ENCODE measurements around the gene ZDHHC24.
A peak's percentile ranks its signal among the peaks of the same experiment; 100 is the strongest.

Gene ZDHHC24

DNA sequence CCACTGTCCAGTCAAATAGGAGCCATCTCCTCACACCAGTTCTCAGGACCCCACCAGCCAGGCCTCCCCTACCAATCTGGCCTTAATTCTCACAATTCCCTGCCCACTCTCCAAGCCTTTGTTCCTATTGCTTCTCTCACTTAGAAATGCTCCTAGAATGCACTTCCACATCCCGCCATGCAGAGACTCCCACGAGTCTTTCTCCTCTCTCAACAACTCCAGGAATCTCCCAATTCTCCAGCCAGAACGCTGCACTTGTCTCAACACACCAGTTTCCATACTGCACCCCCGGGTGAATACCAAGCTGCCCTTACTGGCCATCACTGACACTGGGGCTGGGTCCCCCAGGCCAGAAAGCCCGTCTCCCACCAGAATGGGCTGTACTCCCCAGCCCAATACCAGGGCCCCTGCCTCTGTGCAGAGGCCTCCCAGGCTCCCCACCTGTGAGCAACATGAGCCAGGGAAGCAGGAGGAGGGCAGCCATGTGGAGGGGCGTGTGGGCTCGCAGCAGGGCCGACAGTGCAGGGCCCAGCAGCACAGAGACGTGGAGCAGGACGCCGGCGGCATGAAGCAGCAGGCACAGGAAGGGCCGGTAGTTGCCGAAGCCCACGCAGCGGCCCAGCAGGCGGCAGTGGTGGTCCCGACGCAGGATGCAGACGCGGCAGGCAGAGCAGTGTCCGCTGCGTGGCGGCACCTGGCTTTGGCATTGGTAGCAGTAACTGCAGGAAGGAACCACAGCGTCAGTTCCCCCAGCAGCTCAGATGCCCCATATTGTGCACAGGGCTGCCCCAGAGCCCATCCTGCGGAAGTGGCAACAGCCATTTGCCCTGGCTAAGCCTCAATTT, 2.4 kb downstream of the ZDHHC24 start:
- peak; percentile 58 to 62 for DNase-seq

DNA sequence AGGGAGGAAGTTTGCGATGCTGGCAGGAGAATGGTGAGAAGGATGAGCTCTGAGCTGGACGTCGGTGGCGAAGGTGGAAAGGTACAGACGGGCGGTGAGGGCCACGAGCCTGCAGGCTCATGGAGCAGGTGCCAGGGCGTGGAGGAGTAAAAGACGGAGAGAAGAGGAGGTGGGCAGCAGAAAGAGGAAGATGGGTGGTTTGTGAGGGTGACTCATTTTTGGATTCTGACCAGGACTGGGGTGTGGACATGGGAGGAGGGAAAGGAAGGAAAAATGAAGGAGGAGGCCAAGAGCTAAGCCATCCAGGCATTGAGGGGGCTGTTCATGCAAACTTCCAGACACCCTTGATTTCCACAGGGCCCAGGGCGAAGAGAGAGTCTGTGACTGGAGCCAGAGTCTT, 3.5 kb downstream of the ZDHHC24 start:
- no peak for DNase-seq

DNA sequence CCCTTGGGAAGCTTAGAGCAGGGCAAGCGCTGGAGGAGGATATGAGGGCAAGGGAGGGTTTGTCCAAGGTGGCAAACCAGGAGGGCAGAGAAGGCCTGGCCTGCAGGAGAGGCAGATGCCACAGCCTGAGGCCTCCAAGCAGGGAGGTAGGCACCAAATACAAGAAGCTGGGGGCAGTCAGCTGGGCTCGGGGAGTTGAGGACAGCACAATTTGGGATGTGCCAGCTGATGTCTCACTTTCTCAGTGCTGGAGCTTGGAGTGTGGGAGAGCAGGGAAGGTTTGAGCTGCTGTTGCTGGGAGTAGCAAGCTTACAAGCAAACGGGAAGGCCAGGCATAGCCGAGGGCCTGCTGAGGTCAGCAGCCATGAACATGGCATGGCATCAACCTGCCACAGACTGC, 4.0 kb downstream of the ZDHHC24 start:
- DNase-seq, result no peak

DNA sequence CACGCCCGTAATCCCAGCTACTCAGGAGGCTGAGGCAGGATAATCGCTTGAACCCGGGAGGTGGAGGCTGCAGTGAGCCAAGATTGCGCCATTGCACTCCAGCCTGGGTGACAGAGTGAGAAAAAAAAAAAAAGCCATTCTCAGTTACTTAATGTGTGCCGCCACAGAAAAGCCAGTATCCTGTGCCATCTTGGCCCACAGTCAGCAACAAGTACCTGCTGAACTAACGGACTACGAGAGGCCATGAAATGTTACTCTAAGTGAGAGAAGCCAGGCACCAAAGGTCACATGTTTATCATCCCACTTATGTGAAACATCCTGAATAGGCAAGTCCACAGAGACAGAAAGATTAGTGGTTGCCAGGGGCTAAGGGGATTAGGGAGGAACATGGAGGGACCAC, 5.2 kb downstream of the ZDHHC24 start:
- DNase-seq, result peak; percentile 6 to 36

DNA sequence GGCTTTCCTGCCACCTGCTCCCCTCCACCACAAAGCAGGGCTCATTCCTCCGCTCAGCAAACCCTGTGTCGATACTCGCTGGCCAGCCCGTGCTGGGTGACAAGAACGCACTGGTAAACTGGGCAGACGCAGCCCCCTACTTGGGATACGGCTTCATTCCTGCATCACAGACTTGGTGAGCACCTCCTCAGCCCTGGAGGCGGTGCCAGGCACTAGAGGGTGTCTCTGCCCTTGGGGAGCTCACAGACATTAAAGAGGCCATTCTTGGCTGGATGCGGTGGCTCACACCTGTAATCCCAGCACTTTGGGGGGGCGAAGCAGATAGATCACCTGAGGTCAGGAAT, 6.0 kb downstream of the ZDHHC24 start:
- DNase-seq, result no peak

DNA sequence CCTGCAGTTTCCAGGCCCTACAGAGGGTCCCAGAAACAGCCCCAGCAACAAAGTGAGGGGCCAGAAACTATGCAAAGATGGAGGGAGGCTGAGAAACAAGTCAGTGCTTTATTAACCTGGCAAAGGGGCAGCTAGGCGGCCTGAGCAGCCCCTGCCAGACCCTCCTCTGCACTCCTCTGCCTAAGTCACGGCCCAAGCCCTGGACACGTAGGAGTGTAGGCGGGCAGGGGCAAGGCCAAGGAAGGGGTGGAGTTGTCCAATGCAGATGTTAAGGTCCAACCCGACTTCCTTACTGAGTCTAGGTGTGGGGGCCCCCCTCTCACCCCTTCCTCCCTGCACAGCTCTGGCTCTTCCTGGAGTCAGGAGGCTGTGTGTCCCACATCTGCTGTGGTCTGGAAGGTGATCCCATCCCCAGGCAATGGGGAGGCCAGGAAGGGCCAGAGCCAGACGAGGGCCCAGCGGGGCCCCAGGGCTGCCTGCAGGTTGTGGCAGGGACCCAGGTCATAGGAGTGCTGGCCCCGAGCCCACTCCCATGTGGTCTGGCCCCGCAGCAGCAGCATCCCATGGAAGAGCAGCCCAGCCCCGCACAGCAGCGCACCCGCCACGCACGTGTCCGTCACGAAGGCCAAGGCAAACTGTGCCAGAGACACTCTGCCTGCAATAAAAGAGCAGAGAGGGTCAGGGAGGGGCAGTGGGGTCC, 6.5 kb downstream of the ZDHHC24 start:
- DNase-seq, result no peak

DNA sequence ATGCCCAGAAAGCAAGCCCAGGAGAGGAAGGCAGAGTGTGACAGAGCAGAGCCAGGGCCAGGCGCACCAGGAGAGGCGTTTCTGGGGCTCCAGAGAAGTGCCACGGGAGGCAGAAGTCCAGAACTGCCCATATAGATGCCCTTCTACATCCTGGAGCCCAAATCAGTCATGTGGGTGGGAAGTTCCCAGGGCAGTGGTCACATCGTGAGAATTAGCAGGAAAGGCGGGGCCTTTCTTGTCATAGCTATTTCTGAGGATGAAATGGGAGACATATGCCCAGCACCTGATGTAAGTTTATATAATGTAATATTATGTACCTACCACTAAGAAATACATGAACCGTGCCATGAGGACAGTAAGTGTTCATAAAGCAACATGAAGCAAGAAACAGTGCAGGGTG, 13.1 kb downstream of the ZDHHC24 start:
- no peak for DNase-seq

DNA sequence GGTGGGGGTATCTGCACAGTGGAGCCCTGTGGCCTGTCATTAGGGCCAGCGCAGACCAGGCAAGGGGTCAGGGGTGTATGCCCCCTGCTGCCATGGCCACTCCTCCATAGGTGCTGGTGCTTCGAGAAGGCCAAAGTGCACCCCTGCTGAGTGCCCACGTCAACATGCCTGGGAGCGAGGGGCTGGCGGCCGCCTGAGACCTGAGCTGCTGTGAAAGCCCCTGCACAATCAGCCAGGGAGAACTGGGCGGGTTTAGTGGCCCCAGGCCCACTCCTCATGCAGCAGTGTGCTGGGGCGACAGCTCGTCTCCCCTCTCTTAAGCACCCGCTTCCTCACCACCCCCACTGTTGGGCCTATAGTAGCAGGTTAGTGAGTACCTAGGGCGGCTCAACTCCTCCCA, 14.0 kb downstream of the ZDHHC24 start:
- no peak for DNase-seq

DNA sequence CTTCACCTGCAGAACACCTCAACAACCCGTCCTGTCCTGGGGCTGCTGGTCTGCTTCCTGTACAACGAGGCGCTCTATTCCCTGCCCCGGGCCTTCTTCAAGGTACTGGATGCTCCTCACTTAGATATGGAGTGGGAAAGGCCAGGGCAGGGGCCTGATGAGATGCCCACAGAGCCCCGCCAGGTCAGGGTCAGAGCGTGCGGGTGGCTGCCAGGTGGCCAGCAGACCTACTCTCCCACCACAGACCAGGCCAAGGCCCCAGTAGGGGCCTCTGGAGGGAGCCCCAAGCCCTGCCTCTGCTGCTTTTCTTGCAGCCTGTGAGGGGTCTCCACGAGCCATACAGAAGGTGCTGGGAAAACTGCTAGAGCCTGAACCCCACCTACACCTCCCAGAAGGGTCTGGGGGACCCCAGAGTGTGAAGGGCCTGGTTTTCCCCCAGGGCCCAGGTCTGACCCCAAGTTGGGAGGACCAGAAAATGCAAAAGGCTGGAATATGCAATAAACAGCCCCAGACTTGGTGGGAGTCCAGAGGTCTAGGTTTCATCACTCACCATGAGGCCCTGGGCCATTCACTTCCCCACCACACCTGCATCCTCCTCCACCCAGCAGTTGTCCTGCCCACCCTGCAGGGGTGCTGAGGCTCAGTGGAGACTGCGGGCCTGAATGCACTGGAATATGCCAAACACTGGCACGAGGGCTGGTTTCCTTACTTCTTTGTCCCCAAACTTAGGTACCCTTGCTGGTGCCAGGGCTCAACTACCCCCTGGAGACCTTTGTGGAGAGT, 14.7 kb downstream of the ZDHHC24 start:
- no peak for DNase-seq

DNA sequence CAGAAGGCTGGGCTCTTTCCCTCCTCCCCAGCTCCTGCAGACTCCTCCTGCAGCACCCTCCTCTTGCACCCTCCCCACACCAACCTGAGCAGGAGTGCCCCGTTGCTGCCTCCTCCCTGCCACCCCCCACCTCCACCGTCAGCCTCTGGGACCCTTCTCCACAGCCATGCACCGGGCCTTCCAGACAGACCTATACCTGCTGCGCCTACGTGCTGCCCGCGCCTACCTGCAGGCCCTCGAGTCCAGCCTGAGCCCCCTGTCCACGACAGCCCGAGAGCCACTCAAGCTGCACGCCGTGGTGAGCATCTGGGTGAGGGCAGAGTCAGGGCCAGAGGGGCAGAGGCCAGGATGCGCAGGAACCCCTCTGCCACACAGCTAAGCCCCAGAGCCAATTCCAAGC, 16.2 kb downstream of the ZDHHC24 start:
- DNase-seq, result no peak

DNA sequence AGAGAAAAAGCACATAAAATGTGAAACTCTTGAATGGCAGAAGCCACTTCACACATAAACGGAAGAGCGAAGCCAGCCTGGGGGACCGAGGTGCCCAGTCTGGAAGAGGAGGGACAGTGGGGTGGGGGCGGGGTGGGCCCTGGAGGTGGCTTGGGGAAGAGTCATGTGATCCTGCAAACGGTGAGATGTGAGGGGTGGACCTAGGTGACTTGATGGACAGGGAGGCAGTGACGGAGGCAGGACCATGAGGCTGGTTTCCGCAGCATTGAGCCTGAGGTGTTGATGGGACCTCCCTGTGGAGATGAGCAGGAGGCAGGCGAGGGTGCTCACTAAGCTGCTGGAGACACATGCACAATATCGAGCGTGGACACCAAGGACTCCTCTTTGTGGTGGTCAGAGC, 16.8 kb downstream of the ZDHHC24 start:
- no peak for DNase-seq

DNA sequence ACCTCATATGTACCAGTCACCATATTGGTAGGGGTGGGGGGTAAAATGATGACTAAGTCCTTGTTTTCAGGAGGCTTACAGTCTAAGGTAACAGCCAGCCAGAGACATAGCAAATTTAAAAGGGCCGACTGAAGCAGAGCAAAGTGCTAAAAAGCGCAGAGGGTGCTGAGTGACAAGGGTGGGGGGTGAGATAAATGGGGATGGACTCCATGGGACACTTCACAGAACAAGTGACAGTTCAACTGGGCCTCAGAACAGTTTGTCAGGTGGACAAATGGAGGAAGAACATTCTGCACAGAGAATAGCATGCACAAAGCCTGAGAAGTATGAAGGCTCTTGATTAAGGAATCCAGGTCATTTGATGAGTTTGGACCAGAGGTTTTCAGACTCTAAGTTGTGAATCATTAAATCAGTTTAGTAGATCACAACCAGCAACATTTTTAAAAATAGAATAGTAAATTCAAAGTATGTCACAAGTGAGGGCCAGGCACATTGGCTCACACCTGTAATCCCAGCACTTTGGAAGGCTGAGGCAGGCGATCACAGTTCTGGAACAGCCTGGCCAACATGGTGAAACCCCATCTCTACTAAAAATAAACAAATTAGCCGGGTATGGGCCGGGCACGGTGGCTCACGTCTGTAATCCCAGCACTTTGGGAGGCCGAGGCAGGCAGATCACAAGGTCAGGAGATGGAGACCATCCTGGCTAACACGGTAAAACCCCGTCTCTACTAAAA, 21.4 kb downstream of the ZDHHC24 start:
- DNase-seq, result no peak

DNA sequence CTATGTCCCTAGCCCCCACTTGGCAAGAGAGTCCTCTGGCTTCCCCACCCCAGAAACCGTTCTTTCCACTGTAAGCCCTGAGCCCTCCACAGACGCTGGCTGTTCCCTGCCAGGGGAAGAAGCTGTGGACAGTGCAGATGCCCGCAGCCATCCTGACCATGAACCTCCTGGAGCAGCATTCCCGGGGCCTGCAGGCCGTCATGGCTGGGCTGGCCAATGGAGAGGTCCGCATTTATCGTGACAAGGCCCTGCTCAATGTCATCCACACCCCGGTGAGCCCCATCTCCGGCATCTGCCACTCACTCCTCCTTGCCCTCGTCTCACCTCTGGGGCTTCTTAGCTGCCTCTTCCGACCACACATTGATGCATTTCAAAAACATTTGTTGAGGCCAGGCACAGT, 22.2 kb downstream of the ZDHHC24 start:
- no peak for DNase-seq

DNA sequence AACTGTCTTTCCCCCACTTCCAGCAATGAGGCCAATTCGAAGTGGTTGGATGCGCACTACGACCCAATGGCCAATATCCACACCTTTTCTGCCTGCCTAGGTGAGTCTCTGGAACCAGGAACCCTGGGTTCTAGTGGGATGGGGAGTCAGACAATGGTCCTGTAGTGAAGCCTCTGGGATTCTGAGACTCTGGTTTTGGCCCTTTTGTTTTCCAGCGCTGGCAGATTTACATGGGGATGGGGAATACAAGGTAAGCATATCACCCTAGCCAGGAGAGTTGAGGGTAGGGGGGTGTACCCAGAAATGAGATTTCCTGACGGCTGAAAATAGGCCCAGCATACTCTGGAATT, 34.9 kb downstream of the ZDHHC24 start:
- DNase-seq, result no peak

DNA sequence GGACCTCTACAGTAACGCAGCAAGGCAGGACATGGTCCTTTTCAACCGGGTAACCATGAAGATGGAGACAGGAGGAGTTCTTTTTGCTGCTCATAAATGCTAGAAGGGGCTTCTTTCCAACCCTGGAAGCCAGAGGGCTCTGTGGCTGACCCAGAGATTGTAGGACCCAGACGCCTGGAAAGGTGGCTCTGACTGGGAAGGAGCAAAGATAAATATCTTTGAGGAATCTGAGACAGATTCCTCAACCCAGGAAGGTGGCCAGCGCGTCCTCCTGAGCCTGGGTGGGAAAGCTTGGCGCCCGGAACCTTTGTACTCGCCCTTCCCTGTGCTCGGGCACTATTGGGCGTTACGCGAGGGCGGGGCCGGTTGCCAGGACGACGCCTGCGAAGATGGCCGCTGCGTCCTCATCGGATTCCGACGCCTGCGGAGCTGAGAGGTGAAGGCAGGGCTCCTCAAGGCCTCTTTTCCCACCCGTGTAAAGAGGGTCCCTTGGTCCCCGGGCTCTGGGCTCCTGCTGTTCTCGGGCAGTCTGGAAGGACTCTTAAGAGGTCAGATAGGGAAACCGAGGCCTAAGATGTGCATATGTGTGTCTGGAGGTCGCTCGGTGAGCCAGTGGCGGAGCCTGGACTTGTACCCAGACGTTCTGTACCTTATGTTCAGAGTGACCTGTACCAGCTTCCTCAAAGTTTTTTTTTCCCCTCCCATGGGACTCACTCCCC, 35.4 kb downstream of the ZDHHC24 start, which contains the start of gene BBS1:
BBS1 (plus strand) TSS at position 365 of the 719 bp plus-strand sequence; CDS start at position 390, 25 bp downstream.
- DNase-seq, result peak; percentile 44 to 56

DNA sequence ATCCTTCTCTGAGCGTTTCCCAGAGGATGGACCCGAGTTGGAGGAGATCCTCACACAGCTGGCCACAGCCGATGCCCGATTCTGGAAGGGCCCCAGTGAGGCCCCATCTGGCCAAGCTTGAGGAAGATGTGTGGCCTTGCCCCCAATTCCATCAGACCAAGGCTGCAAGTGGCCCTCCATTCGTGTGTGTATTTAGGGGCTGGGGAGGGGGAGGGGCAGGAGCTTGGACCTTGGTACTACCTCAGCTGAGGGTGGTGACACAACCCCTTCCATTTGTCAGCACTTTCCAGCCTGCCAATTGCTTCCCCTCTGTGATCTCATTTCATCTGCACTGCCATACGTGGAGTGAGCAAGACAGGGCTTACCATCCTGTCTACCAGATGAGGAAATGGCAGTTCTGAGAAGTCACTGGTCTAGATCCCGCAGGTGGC, 36.7 kb downstream of the ZDHHC24 start:
- DNase-seq, result no peak

DNA sequence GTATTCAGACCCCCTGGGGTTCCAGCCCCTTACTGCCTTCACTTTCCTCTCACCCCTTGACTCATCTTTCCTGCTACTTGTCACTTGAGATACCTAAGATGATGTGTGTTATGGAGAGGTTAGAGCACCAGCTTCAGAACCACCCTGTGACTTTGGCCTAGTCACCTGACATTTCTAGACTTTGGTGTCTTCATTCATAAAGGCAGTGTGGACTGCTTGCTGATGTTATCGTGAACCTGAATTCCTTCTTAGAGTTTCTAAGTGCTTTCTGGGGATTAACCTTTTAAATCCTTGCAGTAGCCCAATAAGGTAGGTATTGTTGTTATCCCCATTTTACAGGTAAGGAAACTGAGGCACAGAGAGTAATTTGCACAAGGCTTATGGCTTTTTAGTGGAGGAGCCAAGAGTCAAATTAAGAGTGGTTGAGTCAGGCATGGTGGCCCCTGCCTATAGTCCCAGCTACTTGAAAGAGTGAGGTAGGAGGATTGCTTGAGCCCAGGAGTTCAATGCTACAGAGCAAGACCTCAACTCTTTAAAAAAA, 40.5 kb downstream of the ZDHHC24 start:
- no peak for DNase-seq

DNA sequence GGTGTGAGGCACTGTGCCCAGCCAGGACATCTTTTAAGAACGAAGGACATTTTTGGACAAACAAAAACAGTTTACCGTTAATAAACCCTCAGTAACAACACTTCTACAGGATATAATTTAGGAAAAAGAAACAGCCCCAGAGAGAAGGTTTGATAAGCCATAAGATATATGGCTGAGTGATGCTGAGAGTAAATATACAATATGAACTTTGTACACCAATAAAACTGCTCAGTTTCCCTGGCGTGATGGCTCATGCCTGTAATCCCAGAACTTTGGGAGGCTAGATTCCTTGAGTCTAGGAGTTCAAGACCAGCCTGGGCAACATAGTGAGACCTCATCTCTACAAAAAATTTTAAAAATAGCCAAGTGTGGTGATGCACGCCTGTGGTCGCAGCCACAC, 47.3 kb downstream of the ZDHHC24 start:
- DNase-seq, result no peak

DNA sequence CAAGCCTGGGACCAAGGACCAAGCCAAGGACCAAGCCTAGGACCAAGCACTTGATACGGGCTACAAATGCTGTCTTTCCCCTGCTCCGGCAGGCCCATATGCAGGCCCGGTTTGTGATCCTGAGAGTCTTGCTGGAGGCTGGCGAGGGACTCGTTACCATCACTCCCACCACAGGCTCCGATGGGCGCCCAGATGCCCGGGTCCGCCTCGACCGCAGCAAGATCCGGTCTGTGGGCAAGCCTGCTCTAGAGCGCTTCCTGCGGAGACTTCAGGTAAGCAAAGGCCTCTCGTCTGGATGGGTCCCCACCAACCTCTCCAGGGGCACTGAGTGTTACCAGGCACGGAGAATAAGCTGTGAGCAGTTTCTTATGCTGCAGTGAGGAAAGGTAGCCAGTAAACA, 48.6 kb downstream of the ZDHHC24 start:
- no peak for DNase-seq

DNA sequence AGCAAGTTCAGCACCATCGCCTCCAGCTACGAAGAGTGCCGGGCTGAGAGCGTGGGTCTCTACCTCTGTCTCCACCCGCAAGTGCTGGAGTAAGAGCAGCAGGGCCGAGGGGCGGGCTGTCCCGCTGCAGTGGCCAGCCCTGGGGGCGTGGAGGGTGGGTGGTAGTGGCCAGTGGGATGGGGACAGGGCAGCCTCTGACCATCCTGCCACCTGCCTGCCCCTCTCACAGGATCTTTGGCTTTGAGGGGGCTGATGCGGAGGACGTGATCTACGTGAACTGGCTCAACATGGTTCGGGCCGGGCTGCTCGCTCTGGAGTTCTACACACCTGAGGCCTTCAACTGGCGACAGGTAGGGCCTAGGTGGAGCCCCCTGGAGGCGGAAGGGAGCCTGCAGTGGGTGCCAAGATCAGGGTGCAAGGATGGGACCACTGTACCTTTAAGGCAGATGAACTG, 50.4 kb downstream of the ZDHHC24 start:
- DNase-seq, result no peak

DNA sequence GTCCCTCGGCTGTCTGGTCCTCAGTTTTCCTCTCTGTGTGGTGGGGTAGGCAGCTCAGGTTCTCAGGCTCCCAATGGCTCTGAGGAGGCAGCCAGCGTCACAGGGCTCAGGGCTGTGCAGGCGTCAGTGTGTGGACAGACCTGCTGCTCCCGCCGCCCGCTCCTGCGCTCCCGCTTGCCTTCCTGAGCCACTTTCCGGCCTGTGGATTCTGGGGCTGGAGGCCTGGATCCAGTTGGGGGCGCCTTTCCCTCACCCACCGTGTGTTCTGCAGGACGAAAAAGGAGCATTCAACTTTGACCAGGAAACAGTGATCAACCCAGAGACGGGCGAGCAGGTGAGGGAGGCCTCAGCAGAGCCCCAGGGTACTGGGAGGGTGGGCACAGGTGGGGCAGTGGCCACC, 50.9 kb downstream of the ZDHHC24 start:
- DNase-seq, result no peak

DNA sequence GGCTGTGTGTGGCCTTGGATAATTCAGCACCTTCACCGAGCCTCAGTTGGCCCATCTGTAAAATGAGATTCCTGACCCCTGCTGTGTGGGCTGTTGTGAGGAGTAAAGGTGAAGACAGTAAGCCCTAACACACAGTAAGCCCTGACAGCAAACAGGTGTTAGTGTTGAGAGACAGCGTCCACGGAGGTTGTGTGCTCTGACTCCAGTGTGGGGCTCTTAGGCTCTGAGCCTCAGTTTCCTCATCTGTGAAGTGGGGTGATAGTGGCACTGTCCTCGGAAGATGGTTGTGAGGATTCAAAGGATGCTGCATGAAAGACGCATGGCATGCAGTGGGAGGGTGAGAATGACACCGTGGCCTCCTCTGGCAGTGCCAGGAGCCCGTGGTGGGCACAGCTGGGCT, 51.4 kb downstream of the ZDHHC24 start:
- no peak for DNase-seq

All from AML-193 (cell line).